ENCODE data around the gene DSP.

- TF ChIP-seq CTCF (IDR thresholded peaks at IDR 0.05; ENCODE audit: poor library complexity) (no peak), EZH2 (IDR thresholded peaks at IDR 0.05; ENCODE audit: borderline replicate concordance) (no peak)
Measured at GRCh38 chr6:7544597-7544996, 3.1 kb downstream of the DSP start.

Measured in hepatocyte (in vitro differentiated cells).